Measurements from ENCODE around the gene EPAS1.

GRCh38 chr2:46387292-46387691, 90.1 kb downstream of the EPAS1 start:
- TF ChIP-seq POLR2AphosphoS5 (IDR thresholded peaks at IDR 0.05; ENCODE audit: low read depth, low read length) (no peak), CTCF (IDR thresholded peaks at IDR 0.05) (no peak), RXRA (IDR thresholded peaks at IDR 0.05; ENCODE audit: borderline replicate concordance, low read depth) (no peak), EZH2phosphoT487 (IDR thresholded peaks at IDR 0.05; ENCODE audit: borderline replicate concordance, low read depth) (no peak), FOXM1 (IDR thresholded peaks at IDR 0.05; ENCODE audit: low read depth) (no peak), MXI1 (IDR thresholded peaks at IDR 0.05; ENCODE audit: low read depth, low read length) (no peak), NFIC (IDR thresholded peaks at IDR 0.05; ENCODE audit: borderline replicate concordance) (no peak), YY1 (IDR thresholded peaks at IDR 0.05; ENCODE audit: low read depth) (no peak)
